ENCODE results near the gene OSBP2. TPM values are rescaled to one million over a fixed set of nuclear protein-coding genes. Genes with fewer than 3 reads are reported as not detected.

Gene OSBP2
- total RNA-seq, 1 experiment from 2014 or later, result 6.2 TPM

DNA sequence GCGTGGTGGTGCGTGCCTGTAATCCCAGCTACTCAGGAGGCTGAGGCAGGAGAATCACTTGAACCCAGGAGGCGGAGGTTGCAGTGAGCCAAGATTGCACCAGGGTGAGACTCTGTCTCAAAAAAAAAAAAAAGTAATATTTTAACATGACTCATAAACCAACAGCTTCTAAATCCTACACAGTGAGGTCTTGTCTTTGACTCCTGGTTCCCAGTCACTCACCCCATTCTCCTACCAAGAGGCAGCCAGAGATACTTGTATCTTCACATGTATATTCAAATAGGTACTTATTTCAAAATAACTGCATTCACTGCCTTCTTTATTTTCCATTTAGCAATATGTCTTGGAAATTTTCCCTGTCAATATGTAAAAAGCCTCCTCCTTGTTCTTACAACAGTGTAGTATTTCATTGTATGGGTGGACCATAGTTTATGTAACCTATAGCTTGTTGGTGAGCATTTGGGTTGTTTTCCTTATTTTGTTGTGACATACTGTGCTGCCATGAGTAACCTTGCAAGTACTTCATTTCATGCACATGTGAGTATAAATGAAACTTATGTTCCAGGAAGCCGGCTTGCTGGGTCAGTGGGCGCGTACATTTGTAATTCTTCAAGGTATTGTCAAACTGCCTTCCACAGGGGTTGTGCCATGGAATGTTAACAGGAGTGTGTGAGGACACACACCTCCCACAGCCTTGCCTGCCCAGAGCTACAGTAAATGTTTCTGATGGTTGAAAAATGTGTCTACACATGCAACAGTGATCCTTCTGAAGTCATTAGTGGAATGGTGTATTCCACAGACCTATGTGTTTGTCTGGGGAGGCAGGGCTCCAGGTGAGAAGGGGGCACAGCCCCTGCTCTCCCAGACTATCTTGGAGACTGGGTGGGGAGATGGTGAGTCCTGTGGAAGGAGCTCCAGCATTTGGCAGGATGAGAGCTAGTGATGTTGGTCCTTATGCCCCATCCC lies 47.9 kb downstream of the OSBP2 start:
- intact Hi-C loops (cut with micrococcal nuclease; ENCODE audit: unreplicated experiment), result no loop called here
- no peaks in the 10 kb centered on the region for H3K9me3 ChIP-seq
- H3K36me3 ChIP-seq (ENCODE audit: control insufficient read depth, insufficient read depth, low read length), result no peaks in the 10 kb centered on the region
- ChIA-PET CTCF (interaction anchor here (0.6 to 1.2 kb wide), 3 partner anchors 12 to 180 kb away, joined by 3 to 4 read pairs (median 3); no protein-coding TSS in a partner anchor), POLR2A (no interaction called here)
- Mint-ChIP-seq H3K4me1 (ENCODE audit: low read depth, unreplicated experiment) (peaks cover 3% of the 10 kb centered on the region), H3K4me3 (ENCODE audit: unreplicated experiment) (no peak overlapping the region), H3K27ac (ENCODE audit: unreplicated experiment) (no peak overlapping the region), H3K27me3 (ENCODE audit: insufficient read depth, unreplicated experiment) (peaks cover 7% of the 10 kb centered on the region), H3K9me3 (ENCODE audit: unreplicated experiment) (no peaks in the 10 kb centered on the region), H3K36me3 (ENCODE audit: insufficient read depth, unreplicated experiment) (no peaks in the 10 kb centered on the region)
- no TSS peak for BruUV-seq (replicated peaks)
- H3K4me1 ChIP-seq, result no peaks in the 10 kb centered on the region
- no peak for DNase-seq
- TF ChIP-seq, protein P1, sequence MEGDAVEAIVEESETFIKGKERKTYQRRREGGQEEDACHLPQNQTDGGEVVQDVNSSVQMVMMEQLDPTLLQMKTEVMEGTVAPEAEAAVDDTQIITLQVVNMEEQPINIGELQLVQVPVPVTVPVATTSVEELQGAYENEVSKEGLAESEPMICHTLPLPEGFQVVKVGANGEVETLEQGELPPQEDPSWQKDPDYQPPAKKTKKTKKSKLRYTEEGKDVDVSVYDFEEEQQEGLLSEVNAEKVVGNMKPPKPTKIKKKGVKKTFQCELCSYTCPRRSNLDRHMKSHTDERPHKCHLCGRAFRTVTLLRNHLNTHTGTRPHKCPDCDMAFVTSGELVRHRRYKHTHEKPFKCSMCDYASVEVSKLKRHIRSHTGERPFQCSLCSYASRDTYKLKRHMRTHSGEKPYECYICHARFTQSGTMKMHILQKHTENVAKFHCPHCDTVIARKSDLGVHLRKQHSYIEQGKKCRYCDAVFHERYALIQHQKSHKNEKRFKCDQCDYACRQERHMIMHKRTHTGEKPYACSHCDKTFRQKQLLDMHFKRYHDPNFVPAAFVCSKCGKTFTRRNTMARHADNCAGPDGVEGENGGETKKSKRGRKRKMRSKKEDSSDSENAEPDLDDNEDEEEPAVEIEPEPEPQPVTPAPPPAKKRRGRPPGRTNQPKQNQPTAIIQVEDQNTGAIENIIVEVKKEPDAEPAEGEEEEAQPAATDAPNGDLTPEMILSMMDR (IDR thresholded peaks at IDR 0.05; ENCODE audit: insufficient read depth in 1 of 2, low read depth in 1 of 2, low read length in 1 of 2, severe bottlenecking in 1 of 2, unreplicated experiment in 1 of 2), result no peak
- H3K27me3 ChIP-seq (replicated peaks; ENCODE audit: control insufficient read depth, insufficient read depth, low read length), result no peaks in the 10 kb centered on the region
- H3K4me3 ChIP-seq (ENCODE audit: low read depth, low read length), result no peak overlapping the region

DNA sequence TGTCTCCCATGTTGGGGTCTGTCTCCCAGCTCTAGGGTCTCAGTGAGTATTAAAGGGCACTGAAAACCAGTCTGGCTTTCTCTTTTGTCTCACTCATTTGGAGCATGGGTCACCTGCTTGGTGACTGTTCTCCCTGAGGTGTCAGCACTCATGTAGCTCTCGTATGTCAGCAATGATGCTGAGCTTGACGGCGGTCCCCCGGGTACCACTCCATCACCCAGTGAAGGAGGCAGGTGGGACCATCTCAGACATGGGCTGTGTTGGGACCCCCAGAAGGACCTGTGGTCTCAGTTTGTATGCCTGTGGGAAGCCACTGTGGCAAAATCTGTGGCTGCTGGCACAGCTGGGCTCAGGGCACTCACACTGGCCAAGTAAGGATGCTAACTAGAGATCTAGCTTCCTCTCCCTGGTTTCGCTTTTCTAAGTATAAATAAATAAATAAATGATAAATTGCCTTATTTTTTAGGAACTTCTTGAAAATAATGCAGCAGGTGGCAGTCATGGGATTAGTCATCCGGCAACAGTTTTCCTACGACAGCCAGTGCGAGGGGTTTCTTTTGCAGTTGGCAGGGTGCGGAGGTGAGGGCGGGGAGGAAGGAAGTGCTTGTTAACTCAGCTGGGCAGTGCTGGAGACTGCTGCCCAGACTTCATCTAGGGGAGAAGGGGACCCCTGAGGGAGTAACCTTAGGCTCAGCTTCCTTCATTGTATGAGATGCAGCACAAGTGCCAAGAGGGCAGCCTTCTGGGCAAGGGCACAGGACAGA lies 48.8 kb downstream of the OSBP2 start:
- H3K9me3 Mint-ChIP-seq (ENCODE audit: unreplicated experiment), result no peaks in the 10 kb centered on the region
- H3K36me3 Mint-ChIP-seq (ENCODE audit: insufficient read depth, unreplicated experiment), result no peaks in the 10 kb centered on the region
- Histone ChIP-seq H3K9me3 (no peaks in the 10 kb centered on the region), H3K27me3 (replicated peaks; ENCODE audit: control insufficient read depth, insufficient read depth, low read length) (no peaks in the 10 kb centered on the region), H3K4me3 (ENCODE audit: low read depth, low read length) (no peak overlapping the region), H3K4me1 (no peaks in the 10 kb centered on the region), H3K36me3 (ENCODE audit: control insufficient read depth, insufficient read depth, low read length) (no peaks in the 10 kb centered on the region)
- ChIA-PET POLR2A (no interaction called here), CTCF (interaction anchor here (1.0 to 1.2 kb wide), 2 partner anchors 12 to 108 kb away, joined by 3 read pairs; no protein-coding TSS in a partner anchor)
- BruUV-seq (replicated peaks), result no TSS peak
- TF ChIP-seq, protein P1 (IDR thresholded peaks at IDR 0.05; ENCODE audit: insufficient read depth in 1 of 2, low read depth in 1 of 2, low read length in 1 of 2, severe bottlenecking in 1 of 2, unreplicated experiment in 1 of 2), result no peak
- intact Hi-C loops (cut with micrococcal nuclease; ENCODE audit: unreplicated experiment), result no loop called here
- H3K4me1 Mint-ChIP-seq (ENCODE audit: low read depth, unreplicated experiment), result peaks cover 6% of the 10 kb centered on the region
- no peak overlapping the region for H3K27ac Mint-ChIP-seq (ENCODE audit: unreplicated experiment)
- peaks cover 7% of the 10 kb centered on the region for H3K27me3 Mint-ChIP-seq (ENCODE audit: insufficient read depth, unreplicated experiment)
- no peak overlapping the region for H3K4me3 Mint-ChIP-seq (ENCODE audit: unreplicated experiment)
- no peak for DNase-seq

DNA sequence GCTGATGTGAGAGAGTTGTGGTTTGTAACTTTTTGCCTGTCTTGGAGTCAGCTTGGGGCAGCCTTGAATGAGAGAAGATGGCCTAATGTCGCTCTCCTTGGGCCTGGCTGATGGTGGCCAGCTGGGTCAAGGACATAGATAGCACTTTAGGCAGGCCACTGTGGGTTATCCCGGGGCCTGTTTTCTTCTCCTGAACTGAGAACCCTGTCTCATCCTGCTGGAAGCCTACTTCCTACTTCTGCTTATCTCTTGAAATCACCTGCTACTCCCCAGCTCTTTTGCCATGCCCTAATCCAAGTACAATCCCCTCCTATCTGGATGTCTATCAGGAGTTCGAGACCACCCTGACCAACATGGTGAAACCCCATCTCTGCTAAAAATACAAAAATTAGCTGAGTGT lies 49.5 kb downstream of the OSBP2 start:
- Histone ChIP-seq H3K27me3 (replicated peaks; ENCODE audit: control insufficient read depth, insufficient read depth, low read length) (no peaks in the 10 kb centered on the region), H3K36me3 (ENCODE audit: control insufficient read depth, insufficient read depth, low read length) (no peaks in the 10 kb centered on the region), H3K4me1 (no peaks in the 10 kb centered on the region), H3K9me3 (no peaks in the 10 kb centered on the region), H3K4me3 (ENCODE audit: low read depth, low read length) (no peak overlapping the region)
- intact Hi-C loops (cut with micrococcal nuclease; ENCODE audit: unreplicated experiment), result no loop called here
- POLR2A ChIA-PET, result no interaction called here
- TF ChIP-seq, protein P1 (IDR thresholded peaks at IDR 0.05; ENCODE audit: insufficient read depth in 1 of 2, low read depth in 1 of 2, low read length in 1 of 2, severe bottlenecking in 1 of 2, unreplicated experiment in 1 of 2), result no peak
- no peak for DNase-seq
- Mint-ChIP-seq H3K27me3 (ENCODE audit: insufficient read depth, unreplicated experiment) (peaks cover 4% of the 10 kb centered on the region), H3K4me3 (ENCODE audit: unreplicated experiment) (no peak overlapping the region), H3K36me3 (ENCODE audit: insufficient read depth, unreplicated experiment) (no peaks in the 10 kb centered on the region), H3K27ac (ENCODE audit: unreplicated experiment) (no peak overlapping the region), H3K4me1 (ENCODE audit: low read depth, unreplicated experiment) (peaks cover 6% of the 10 kb centered on the region), H3K9me3 (ENCODE audit: unreplicated experiment) (no peaks in the 10 kb centered on the region)
- BruUV-seq (replicated peaks), result no TSS peak
- CTCF ChIA-PET, result interaction anchor here (1.2 kb wide), 1 partner anchor 109 kb away, joined by 3 read pairs; no protein-coding TSS in a partner anchor
